Neutrophil (primary cell): ENCODE results near the gene MARCHF9.

Experiments used
- H3K27ac ChIP-seq: fragments of 200-600 bp; sonication (generic); 2 replicates; pipeline ENCODE4 v1.5.1; 2016; ENCODE audit warnings: mild to moderate bottlenecking, moderate library complexity
- H3K27me3 ChIP-seq: fragments of 200-600 bp; sonication (generic); 2 replicates; pipeline ENCODE4 v1.6.0; 2016; ENCODE audit warnings: mild to moderate bottlenecking
- H3K36me3 ChIP-seq: fragments of 200-600 bp; sonication (generic); 2 replicates; pipeline ENCODE4 v1.5.1; 2017
- H3K4me1 ChIP-seq, 2 experiments: fragments of 200-600 bp in 1 of 2; sonication (generic) in 1 of 2; 1 replicate in 1 of 2; 2 replicates in 1 of 2; pipeline versions ENCODE4 v1.5.1 to v1.6.1; 2013 to 2016; ENCODE audit warnings: low read depth in 1 of 2, low read length in 1 of 2, mild to moderate bottlenecking in 1 of 2, moderate library complexity in 1 of 2; ENCODE audit not compliant: control insufficient read depth in 1 of 2, insufficient read depth in 1 of 2
- H3K4me3 ChIP-seq, 2 experiments: fragments of 200-600 bp in 1 of 2; sonication (generic) in 1 of 2; 1 replicate in 1 of 2; 2 replicates in 1 of 2; pipeline ENCODE4 v1.5.1; 2013 to 2016; ENCODE audit warnings: low read depth in 1 of 2, low read length in 1 of 2, mild to moderate bottlenecking in 1 of 2, moderate library complexity in 1 of 2
- H3K9me3 ChIP-seq: fragments of 200-600 bp; sonication (generic); 2 replicates; pipeline ENCODE4 v1.5.1; 2016
- TF ChIP-seq, protein P1 (sequence below): fragments of 200-600 bp; sonication (generic); IDR thresholded peaks from 2 replicates; pipeline ENCODE4 v1.5.1; 2016; ENCODE audit warnings: antibody characterized with exemption

Gene MARCHF9

DNA sequence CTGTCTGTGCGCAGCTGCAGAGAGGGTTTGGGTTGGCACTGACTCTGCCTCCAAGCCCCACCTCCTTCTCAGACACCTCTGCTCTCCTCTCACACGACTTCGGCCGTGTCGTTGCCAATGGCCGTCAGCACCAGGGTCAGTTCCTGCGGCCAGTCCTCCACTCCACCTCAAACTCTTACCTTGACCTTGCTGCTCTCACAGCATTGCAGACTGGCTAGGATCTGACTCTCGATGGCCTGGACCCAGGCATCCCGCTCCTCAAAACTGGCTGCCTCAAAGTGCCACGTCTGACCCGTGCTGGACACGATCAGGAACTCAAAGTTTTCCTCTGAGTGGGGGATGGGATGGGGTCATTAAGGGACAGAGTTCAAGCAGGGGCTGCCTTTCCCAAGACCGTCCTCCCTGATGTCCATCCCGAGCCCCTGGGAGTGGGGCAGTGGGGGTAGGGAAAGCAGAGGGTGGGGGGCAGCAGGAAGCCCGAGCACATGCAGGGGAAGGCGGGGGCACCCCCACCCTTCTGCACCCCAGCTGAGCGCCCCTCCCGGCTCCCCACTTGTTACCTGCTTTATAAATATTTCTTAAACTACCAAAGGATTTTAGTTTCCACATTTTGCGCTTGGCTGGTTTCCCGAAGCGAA lies 27.0 kb upstream of the MARCHF9 start:
- Histone ChIP-seq H3K27ac (peak overlapping the region; percentile 1), H3K9me3 (no peaks in the 10 kb centered on the region), H3K27me3 (no peaks in the 10 kb centered on the region), H3K36me3 (peaks cover 98% of the 10 kb centered on the region), H3K4me3 (no peak overlapping the region), H3K4me1 (no peaks in the 10 kb centered on the region)
- TF ChIP-seq, protein P1, sequence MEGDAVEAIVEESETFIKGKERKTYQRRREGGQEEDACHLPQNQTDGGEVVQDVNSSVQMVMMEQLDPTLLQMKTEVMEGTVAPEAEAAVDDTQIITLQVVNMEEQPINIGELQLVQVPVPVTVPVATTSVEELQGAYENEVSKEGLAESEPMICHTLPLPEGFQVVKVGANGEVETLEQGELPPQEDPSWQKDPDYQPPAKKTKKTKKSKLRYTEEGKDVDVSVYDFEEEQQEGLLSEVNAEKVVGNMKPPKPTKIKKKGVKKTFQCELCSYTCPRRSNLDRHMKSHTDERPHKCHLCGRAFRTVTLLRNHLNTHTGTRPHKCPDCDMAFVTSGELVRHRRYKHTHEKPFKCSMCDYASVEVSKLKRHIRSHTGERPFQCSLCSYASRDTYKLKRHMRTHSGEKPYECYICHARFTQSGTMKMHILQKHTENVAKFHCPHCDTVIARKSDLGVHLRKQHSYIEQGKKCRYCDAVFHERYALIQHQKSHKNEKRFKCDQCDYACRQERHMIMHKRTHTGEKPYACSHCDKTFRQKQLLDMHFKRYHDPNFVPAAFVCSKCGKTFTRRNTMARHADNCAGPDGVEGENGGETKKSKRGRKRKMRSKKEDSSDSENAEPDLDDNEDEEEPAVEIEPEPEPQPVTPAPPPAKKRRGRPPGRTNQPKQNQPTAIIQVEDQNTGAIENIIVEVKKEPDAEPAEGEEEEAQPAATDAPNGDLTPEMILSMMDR: no peak

DNA sequence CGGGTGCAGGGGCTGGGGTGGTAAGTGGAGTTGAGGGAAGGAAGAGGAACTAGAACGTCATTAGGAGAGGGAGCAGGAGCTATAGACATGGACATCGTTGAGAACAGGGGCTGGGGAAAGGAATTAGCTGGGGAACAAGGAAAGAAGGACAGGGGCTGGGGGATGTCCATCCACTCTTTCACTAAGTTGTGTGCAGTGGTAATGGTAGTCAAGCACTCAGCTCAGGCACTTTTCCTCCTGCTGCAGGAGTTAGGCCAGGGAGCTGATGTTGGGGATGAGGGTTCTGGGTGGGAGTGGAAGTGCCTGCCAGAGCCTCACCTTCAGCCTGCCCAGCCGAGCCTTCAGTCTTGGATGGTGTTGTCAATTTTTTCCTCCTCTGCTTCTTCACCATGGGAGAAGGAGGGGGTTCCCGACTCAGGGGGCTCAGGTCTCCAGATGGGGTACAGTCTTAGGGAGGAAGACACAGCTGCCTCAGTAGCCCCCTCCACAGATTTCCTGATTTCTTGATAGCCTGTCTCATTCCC lies 25.5 kb upstream of the MARCHF9 start:
- no peaks in the 10 kb centered on the region for H3K9me3 ChIP-seq
- TF ChIP-seq, protein P1: no peak
- no peak overlapping the region for H3K4me3 ChIP-seq
- peak overlapping the region; percentile 44 for H3K27ac ChIP-seq
- no peaks in the 10 kb centered on the region for H3K27me3 ChIP-seq
- H3K36me3 ChIP-seq: peaks cover 98% of the 10 kb centered on the region
- H3K4me1 ChIP-seq: no peaks in the 10 kb centered on the region

DNA sequence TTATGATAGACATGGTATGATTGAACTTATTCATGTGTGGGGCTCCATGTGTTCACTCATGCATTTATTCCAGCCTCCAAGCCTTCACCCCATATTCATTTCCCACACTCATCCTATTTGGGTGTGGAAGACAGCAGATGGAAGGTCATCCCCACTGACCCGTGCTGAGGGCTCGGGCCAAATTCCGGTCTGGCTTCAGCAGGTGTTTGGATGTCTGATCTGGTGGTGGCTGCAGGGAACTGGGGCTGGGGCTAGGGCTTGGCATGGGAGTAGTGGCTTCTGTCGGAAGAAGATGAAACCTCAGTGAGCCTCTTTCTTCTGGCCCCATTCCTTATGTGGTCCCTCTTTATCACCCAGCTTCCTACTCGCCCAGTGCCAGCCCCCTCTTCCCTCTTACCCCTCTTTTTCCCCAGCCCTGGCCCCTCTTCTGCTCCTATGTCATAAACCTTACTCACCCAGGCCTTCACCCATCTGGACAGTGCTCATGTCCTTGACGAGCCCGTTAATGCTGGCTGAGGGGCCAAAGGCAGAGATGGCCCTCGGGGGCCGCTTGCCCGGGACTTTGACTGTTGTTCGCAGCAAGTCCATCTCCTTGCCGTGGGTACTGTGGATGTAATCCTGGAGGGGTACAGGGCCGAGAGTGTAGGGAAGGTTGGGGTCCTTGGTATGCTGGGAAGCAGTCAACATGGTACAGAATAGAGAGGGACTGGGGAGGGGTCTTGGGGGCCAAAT lies 24.4 kb upstream of the MARCHF9 start:
- H3K4me1 ChIP-seq: no peaks in the 10 kb centered on the region
- H3K27me3 ChIP-seq: no peaks in the 10 kb centered on the region
- H3K27ac ChIP-seq: peak overlapping the region; percentile 6
- H3K9me3 ChIP-seq: no peaks in the 10 kb centered on the region
- H3K36me3 ChIP-seq: peaks cover 100% of the 10 kb centered on the region
- TF ChIP-seq, protein P1: no peak
- no peak overlapping the region for H3K4me3 ChIP-seq

DNA sequence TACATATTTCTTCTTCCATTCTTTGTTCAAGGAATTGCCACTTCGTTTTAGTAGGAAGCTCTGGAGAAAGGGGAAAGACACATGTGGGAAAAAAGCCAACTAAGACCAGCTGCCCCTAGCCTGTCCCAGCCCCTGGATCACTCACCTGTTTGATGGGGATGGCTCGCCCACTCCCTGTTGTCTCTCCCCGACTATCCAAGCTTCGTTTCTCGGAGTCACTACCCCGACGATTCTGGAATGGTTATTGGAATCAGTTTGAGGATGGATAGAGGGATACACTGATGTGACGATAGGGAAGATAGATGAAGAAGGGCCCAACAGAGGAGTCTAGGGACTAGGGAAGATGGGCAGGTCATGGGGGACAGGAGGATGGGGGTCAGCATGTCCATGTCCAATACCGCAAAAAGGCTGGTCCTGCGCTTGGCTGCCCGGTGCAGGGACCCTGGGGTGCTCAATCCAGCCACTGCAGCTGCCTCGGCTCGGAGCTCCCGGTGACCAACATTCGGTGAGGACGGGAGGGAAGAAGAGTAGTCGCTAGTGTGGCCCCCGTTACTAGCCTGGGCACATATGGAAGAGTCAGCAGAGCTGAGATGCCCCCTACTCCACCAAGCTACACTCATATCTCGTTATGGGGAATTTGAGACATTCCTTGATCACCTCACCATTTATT lies 23.4 kb upstream of the MARCHF9 start:
- Histone ChIP-seq H3K36me3 (peaks cover 99% of the 10 kb centered on the region), H3K4me1 (no peaks in the 10 kb centered on the region), H3K27ac (peak overlapping the region; percentile 23), H3K27me3 (no peaks in the 10 kb centered on the region), H3K9me3 (no peaks in the 10 kb centered on the region), H3K4me3 (no peak overlapping the region)
- TF ChIP-seq, protein P1: no peak

DNA sequence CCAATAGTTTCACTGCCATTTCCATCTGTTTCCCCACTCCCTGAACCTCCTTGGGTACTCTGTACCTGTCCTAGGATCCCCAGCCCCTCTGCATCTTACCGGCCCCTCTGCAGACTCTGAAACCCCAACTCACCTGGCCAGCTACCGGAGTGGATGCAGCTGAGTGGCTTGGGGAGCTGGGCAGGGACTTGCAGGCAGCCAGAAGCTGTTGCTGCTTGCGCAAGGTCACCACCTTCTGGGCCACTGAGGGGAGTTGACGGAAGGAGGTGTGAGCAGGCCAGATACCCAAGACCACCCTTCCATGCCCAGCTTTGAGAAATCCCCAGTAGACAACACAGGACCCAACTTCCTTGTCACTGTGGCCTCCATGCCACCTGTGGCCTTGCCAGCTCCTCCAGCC lies 22.6 kb upstream of the MARCHF9 start:
- TF ChIP-seq, protein P1: no peak
- Histone ChIP-seq H3K9me3 (no peaks in the 10 kb centered on the region), H3K27me3 (no peaks in the 10 kb centered on the region), H3K4me1 (no peaks in the 10 kb centered on the region), H3K36me3 (peaks cover 99% of the 10 kb centered on the region), H3K27ac (peak overlapping the region; percentile 2), H3K4me3 (no peak overlapping the region)
